Activated T-cell treated with anti-CD3 and anti-CD28 coated beads, Interleukin-2, amount 50 U/mL, for 1 hour (primary cell): ENCODE measurements around the gene SLC39A1.

Experiments used
- DNase-seq: peaks from one replicate; pipeline ENCODE4 v3.0.0-alpha.2; 2020

SLC39A1 gene

DNA sequence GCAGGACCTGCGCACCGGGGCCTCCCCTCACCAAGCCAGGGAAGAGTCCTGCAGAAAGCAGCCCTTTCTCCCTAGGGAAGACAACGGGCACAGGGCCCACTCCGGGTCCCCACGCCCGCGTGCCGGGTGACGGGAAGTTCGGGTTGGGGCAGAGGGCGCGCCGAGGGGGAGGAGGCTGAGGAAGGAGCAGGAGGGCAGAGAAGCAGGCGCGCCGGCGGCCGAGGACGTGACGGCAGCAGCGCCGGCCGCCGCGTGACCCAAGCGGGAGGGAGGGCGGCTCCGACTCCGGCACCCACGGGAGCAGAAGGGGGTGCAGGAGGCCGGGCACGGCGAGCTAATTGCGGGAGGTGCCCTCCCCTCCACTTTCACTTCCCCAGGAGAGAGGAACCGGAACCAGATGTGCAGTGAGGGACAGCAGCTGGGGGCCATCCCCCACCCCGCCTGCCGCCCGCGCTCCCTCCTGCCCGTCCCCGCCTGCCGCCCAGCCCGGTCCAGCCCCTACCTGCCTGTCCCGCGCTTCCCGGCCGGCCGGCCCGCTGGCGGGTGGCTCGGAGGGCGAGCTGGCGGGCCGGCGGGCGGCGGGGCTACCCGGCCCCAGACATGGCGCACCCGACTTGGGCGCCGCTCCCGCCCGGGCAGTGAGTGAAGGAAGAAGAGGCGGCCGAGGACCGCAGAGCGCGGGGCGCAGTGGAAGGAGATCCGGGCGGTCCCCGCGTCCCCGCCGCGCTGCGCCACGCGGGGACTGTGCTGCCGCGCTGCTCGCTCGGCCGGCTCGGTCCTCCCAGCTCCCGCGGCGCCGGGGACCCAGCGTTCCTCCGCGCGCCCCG lies 17.3 kb downstream of the SLC39A1 start:
- peak; percentile 72 for DNase-seq

DNA sequence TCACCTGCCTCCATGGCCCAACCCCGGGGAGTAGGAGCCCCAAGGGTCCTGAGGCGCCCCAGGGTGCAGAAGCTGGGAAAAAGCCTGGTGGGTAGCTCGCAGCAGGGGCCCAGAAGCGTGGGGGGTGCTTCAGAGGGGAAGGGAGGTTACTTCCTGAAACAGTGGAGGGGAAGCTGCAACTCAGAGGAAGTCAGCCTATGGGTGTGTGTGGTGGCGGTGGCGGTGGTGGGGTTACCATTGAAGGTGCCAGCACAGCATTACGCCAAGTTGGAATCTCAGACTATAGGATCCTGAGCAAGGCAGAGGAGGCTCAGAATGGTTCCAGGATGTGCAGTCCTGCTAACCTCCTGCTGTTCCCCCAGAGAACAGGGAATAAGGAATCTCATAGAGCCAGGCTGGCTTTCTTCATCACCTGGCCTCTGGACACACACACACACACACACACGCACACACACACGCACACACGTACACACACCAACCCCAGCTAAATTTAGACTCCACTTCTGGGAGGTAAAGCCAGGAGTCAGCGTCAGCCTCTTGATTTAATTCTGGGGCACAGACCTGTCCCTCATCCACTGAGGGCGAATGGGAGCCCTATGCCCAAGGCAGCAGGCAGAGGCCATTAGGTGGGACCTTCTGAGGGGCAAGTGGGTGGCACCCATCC lies 18.1 kb downstream of the SLC39A1 start:
- peak; percentile 74 for DNase-seq

DNA sequence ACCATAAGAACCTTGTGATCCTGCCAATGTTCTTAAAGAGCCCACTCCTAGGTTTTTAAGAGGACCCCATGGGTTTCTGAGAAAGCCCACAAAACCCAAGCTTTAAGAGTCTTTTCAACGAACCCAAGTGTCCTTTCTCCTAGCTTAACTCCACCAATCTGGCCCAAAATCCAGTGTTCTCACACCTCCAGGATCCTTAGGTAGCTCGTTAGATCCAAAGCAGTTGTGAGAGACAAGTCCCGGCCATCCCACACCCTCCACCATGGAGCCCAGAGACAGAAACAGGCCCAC lies 18.6 kb downstream of the SLC39A1 start:
- no peak for DNase-seq

GRCh38 chr1:153944005-153944826 lies 19.1 kb downstream of the SLC39A1 start:
- DNase-seq, result no peak

DNA sequence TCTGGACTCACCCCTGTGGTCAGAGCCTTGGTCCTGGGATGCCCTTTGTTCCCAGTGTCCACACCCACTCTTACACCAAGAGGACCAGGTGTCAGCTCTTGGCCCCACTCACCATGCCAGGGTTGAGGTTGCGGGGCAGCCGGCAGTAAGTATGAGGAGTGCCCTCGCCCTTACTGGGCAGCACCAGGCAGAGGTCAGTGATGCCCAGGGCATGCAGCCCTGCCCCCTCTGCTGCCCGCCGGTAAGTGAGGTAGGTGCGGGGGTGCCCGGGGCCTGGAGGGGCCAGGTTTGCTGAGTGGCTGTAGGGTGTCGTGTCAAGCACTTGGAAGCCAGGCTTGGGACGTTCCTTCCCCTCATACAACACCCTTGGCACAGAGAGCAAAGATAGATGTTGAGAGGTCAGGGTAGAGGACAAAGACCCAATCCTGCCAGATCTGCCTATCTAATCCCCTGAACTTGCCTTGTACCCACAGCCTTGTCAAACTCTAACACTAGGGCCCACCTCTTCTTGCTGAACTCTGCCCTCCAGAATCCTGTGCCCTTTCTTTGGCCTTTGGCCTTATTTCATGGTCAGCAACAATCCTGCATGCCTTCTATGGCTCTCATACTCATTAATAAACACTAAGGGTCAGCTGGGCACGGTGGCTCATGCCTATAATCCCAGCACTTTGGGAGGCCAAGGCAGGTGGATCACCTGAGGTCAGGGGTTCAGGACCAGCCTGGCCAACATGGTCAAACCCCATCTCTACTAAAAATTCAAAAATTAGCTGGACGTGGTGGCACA lies 20.4 kb downstream of the SLC39A1 start:
- no peak for DNase-seq

DNA sequence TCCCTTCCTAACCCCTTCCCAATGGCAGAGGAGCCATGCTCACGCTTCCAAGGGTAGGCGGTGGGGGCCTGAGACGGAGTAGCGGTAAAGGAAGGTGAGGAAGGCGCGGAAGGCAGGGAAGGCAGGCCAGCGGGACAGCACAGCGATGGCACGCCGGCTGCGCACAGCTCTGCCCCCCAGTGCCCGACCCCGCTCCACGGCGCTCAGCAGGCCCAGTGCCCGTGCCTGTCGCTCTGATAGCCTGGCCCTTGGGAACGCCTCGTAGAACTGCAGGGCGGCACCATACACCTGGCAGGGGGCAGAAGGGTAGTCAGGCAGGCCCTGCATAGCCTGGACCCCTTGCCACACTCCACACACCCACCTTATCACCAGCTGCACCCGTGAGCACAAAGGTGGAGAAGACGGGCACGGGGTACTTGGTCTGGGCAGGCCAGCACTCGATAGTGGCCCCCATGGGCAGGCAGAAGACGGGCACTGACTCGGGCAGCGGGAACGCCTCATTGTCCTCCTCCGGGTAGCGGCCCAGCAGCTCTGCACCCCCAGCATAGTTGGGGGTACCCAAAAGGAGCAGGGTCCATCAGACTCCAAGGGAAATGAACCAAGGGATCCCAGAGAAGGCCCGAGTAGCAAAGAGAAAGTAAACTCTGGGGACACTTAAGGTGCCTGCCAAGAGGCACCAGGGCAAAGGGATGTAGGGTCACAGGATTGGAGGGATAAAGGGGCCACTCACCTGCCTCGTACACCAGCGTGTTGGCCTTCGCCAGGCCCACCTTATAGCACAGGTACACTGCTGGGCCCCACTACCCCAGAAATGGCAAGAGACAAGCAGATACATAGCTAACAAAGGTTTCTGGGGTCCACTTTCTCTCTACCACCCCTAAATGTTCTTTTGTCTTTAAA lies 21.3 kb downstream of the SLC39A1 start:
- DNase-seq, result no peak

GRCh38 chr1:153940756-153941155 lies 22.6 kb downstream of the SLC39A1 start:
- DNase-seq, result no peak

DNA sequence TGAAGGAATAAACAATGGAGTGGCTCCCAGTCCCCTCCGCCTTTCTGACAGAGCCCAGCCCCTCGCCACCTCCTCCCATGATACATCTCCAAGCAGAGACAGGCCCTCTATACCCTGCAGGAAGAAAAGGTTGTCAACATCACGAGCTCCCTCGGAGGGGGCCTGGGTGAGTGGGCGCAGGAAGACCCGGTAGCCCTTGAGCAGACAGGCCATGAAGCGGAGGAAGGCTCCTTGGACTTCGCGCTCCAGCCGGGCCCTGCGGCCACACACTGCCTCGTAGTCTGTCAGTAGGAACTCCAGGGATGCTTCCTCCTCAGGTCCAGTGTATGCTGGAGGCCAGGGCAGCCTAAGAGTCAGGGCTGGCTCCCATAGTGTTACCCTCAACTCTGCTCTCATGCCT lies 23.9 kb downstream of the SLC39A1 start:
- no peak for DNase-seq

- DNase-seq, result no peak
These were observed 24.3 kb downstream of the SLC39A1 start for GRCh38 chr1:153938996-153939395.

DNA sequence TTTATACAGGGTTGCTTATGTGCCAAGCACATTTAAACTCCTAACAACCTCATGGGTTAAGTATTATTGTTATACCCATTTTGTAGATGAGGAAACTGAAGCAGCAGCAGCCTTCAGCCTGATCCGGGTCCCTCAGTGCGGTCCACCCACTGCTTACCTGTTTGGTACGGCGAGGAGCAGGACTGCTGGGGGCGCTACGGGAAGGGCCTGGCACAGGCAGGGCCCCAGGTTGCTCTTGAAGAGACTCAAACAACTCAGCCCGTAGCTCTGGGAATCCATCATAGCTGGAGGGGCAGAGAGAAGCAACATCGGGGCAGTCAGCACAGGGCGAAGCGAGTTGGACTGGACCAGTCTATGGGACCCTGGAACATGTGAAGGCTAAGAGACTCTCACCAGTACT lies 26.0 kb downstream of the SLC39A1 start:
- DNase-seq, result no peak

- DNase-seq, result no peak
These were observed 27.1 kb downstream of the SLC39A1 start for GRCh38 chr1:153936011-153936802.

DNA sequence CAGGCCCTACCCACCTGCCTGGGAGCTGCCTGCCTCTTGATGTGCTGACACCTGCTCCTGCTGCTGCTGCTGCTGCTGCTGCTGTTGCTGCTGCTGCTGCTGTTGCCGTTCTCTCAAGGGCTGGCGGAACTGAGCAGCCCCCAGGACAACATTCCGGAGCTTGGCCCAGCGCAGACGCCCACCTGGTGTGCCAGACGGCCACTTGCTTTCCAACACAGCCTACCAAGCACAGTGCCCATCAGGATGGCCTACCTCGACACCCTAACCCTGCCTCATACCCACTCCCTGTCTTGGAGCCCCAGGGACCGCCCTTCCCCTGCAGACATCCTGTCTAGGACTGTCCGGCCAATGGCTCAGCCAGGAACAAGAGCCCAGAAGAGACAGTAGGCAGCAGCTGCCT lies 28.6 kb downstream of the SLC39A1 start:
- DNase-seq, result no peak

GRCh38 chr1:153933955-153934354 lies 29.4 kb downstream of the SLC39A1 start:
- no peak for DNase-seq

DNA sequence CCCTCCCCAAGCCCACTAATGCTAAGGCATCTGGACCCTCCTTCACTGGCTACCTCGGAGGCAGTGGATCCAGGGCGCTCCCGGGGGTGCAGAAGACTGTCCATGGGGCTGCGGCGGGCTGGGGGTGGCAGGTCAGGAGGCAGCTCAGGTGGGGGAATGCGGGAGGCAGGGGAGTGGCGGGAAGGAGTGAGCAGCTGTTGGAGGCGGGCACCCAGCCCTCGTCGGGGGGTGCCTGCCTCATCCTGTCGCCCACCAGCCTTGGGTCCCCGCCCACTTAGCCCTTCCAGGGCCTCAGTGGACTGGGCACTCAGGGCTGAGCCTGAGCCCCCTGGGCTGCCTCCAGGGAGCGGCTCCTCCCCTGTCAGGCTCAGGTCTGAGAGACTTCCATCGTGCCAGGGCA lies 29.9 kb downstream of the SLC39A1 start:
- DNase-seq, result no peak

GRCh38 chr1:153932156-153933131 lies 30.9 kb downstream of the SLC39A1 start:
- no peak for DNase-seq

- no peak for DNase-seq
These were observed 33.1 kb downstream of the SLC39A1 start for GRCh38 chr1:153929981-153930948.

GRCh38 chr1:153929426-153929825 lies 33.9 kb downstream of the SLC39A1 start:
- no peak for DNase-seq

DNA sequence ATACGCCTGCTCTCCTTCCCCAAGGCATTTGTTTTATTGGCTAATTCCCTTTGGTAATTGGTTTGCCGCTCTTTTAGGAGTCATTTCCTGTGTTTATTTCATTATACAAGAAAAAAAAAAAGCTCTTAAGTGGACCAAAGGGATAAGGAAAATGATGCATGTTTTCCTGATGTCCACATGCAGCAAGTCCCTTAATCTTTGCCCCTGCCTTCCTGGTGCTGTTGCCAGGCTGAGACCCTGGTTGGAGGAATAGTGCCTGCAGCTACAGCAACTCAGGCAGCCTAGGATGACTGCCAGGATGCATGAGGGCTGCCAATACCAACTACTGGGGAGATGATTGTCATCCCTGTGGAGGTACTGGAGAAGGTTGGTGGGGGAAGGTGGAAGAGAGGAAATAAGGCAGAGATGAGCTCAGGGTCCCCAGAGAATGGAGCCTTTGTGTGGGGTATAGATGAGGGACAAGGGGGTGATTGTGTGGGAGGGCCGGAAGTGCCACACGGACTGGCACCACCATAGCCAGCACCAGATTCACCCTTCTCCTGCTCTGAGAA lies 34.5 kb downstream of the SLC39A1 start:
- no peak for DNase-seq
